PFSK-1 (cell line): ENCODE measurements around the gene TRPM6.

Experiments
- POLR2AphosphoS5 ChIP-seq: IDR thresholded peaks from 2 replicates; pipeline ENCODE4 v1.6.1; 2012; ENCODE audit warnings: low read depth, mild to moderate bottlenecking, control low read depth, low read length, moderate library complexity
- SIN3A ChIP-seq: IDR thresholded peaks from 2 replicates; pipeline ENCODE4 v1.6.1; 2012; ENCODE audit warnings: mild to moderate bottlenecking, low read length, moderate library complexity, borderline replicate concordance; ENCODE audit not compliant: insufficient read depth

- TF ChIP-seq POLR2AphosphoS5 = no peak
- no peak for TF ChIP-seq SIN3A
Observed at GRCh38 chr9:74817281-74817810, 70.4 kb downstream of the TRPM6 start.
